Measurements from ENCODE around the gene CHD1L. TPM values are rescaled to one million over a fixed set of nuclear protein-coding genes. Genes with fewer than 3 reads are reported as not detected.

The CHD1L gene
- total and polyA plus RNA-seq, 2 of the 4 experiments (the other 2 are of a cell fraction) = 31.2 to 47.5 TPM

DNA sequence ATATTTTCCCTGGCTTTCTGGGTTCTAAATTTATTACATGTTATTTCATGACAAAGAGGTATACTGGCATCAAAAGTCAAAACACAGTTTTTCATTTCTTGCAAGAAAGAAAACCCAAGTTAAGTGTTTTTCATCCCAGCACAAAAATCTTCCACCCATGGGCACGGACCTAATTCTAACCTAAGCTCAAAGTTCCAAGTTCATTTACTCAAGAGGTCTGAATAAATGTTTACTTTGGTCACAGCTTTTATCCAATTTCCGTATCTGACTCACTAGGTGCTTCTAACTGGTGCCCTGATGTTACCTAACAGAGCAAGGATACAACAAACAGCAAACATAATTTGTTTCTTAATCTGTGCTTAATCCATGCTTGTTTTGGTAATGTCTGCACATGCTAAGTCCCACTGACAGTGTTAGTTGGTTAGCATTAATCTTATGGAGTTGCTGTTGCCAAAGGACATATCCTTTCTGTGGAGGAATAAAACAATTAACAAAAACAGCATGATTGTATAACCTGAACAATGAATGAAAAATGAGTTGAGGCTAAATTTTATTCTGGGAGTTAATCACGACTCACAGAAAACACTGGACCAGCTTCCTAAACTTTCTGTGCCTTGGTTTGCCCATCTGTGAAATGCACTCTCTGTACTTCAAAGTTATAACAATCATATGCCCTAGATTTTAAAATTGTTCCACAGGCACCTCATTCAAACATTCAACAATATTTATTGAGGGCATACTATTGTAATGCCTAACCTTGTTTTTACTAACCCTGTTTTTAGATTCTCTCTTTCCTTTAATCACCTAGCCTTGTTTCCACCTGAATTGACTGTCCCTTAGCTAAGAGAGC, 4.2 kb upstream of the CHD1L start (continued):
- no peak for TF ChIP-seq MAFK (IDR thresholded peaks at IDR 0.05; ENCODE audit: low read depth, low read length)

DNA sequence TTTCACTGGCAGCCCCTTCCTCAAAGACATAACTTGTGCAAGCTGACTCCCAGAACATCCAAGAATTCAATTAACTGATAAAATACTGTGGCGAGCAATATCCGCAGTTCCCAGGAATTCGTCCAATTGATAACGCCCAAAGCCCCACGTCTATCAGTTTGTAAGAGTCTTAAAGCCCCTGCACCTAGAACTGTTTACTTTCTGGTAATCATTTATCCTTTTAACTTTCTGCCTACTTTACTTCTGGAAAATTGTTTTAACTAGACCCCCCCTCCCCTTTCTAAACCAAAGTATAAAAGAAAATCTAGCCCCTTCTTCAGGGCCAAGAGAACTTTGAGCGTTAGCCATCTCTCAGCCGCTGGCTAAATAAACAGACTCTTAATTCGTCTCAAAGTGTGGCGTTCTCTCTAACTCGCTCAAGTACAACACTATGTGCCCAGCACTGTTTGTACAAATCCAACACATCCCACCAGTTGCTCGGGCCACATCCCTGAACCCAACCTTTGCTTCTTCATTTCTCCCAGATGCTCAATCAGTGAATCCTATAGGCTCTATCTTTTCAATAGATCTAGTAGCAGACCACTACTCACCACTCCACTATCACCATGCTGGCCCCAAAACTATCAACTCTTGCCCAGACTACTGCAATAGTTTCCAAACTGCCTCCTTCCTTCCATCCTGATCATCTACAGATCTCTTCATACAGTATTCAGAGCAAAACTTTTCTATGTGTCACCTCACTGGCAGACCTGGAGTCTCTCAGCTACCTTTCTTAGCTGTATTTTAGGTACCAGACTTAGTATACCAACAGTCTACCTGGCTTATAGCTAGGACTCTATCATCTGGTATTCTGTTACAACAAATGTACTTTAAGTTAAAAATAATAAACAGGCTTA, 3.3 kb upstream of the CHD1L start:
- Histone ChIP-seq H3K4ac (ENCODE audit: low read depth, low read length) (no peak overlapping the region), H3K23ac (ENCODE audit: low read depth, low read length) (no peak overlapping the region), H3K4me1 (ENCODE audit: control insufficient read depth, insufficient read depth, low read length) (peaks cover 3% of the 10 kb centered on the region), H3K14ac (replicated peaks; ENCODE audit: low read depth, low read length) (no peak overlapping the region), H4K8ac (ENCODE audit: low read depth in 2 of 2, low read length in 2 of 2) (no peak overlapping the region), H3K27me3 (ENCODE audit: control insufficient read depth, insufficient read depth, low read length) (no peaks in the 10 kb centered on the region), H3K36me3 (ENCODE audit: control insufficient read depth, insufficient read depth, low read length) (no peaks in the 10 kb centered on the region), H2BK20ac (ENCODE audit: low read depth, low read length) (no peak overlapping the region), H2BK120ac (ENCODE audit: low read depth, low read length) (no peak overlapping the region), H3K4me3 (ENCODE audit: insufficient read depth, low read depth, low read length) (no peak overlapping the region), H2AK5ac (ENCODE audit: low read depth, low read length) (no peak overlapping the region), H3K9me3 (ENCODE audit: control insufficient read depth, insufficient read depth, low read length) (no peaks in the 10 kb centered on the region), H4K5ac (ENCODE audit: low read depth, low read length) (no peak overlapping the region), H3K56ac (ENCODE audit: extremely low read depth, insufficient read depth, low read length) (no peak overlapping the region), H3K27ac (ENCODE audit: insufficient read depth, low read length) (no peak overlapping the region), H3K4me2 (ENCODE audit: low read depth, low read length) (no peak overlapping the region), H2AFZ (replicated peaks; ENCODE audit: low read length, poor library complexity) (no peak overlapping the region), H2AK9ac (replicated peaks; ENCODE audit: low read depth, low read length, poor library complexity) (no peak overlapping the region), H3K9ac (ENCODE audit: low read depth, low read length) (no peak overlapping the region), H3K9me1 (ENCODE audit: insufficient read depth, low read length) (no peaks in the 10 kb centered on the region), H4K20me1 (ENCODE audit: insufficient read depth, low read length) (peaks cover 13% of the 10 kb centered on the region), H3K79me1 (ENCODE audit: low read depth in 1 of 2, low read length in 2 of 2) (peaks cover 0 to 5% of the 10 kb centered on the region in 2 experiments; a peak in 1 of 4 replicates), H2BK5ac (ENCODE audit: low read depth, low read length, poor library complexity, severe bottlenecking) (no peak overlapping the region), H3K18ac (ENCODE audit: low read depth, low read length) (no peak overlapping the region), H2BK15ac (ENCODE audit: low read depth, low read length) (no peak overlapping the region), H4K91ac (ENCODE audit: insufficient read depth, low read depth, low read length) (no peak overlapping the region)
- no TSS peak for BruUV-seq (replicated peaks)
- WGBS, 2 experiments (ENCODE audit: extremely low coverage in 2 of 2, insufficient read length in 1 of 2) = 32% methylated on average over 5 of the region's 11 CpGs; no CpG with 5 or more reads in 1 of the 2 experiments
- DNase-seq (no peak), ATAC-seq (ENCODE audit: low read depth) (no peak)
- intact Hi-C loops (cut with micrococcal nuclease) (no loop called here), in situ Hi-C loops (cut with MboI; ENCODE audit: low sequenced_read_pairs) (no loop called here), dilution Hi-C loops (cut with HindIII; ENCODE audit: low sequenced_read_pairs, unreplicated experiment) (no loop called here)
- ChIA-PET POLR2A (ENCODE audit: unreplicated experiment) (no interaction called here), CTCF (interaction anchor here (1.3 kb wide), 1 partner anchor 14 kb away, joined by 3 read pairs; the partner anchor contains the start of gene FMO5)
- TF ChIP-seq MAZ (IDR thresholded peaks at IDR 0.05; ENCODE audit: borderline replicate concordance, low read depth, low read length) (no peak), RFX5 (IDR thresholded peaks at IDR 0.05; ENCODE audit: low read depth, low read length) (no peak), CHD1 (IDR thresholded peaks at IDR 0.05; ENCODE audit: low read depth, low read length) (no peak), NFE2L2 (IDR thresholded peaks at IDR 0.05; ENCODE audit: low read depth, low read length) (no peak), FOS (IDR thresholded peaks at IDR 0.05; ENCODE audit: low read depth, low read length) (no peak), MXI1 (IDR thresholded peaks at IDR 0.05; ENCODE audit: borderline replicate concordance, low read depth, low read length) (no peak), CEBPB (IDR thresholded peaks at IDR 0.05; ENCODE audit: low read depth, low read length) (no peak), RAD21 (IDR thresholded peaks at IDR 0.05; ENCODE audit: low read length) (no peak), BHLHE40 (IDR thresholded peaks at IDR 0.05; ENCODE audit: low read depth, low read length) (no peak), SMC3 (IDR thresholded peaks at IDR 0.05; ENCODE audit: low read depth, low read length) (no peak)
- TF ChIP-seq, protein P1, sequence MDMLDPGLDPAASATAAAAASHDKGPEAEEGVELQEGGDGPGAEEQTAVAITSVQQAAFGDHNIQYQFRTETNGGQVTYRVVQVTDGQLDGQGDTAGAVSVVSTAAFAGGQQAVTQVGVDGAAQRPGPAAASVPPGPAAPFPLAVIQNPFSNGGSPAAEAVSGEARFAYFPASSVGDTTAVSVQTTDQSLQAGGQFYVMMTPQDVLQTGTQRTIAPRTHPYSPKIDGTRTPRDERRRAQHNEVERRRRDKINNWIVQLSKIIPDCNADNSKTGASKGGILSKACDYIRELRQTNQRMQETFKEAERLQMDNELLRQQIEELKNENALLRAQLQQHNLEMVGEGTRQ (IDR thresholded peaks at IDR 0.05; ENCODE audit: low read depth, low read length) = no peak
- TF ChIP-seq, protein P2, sequence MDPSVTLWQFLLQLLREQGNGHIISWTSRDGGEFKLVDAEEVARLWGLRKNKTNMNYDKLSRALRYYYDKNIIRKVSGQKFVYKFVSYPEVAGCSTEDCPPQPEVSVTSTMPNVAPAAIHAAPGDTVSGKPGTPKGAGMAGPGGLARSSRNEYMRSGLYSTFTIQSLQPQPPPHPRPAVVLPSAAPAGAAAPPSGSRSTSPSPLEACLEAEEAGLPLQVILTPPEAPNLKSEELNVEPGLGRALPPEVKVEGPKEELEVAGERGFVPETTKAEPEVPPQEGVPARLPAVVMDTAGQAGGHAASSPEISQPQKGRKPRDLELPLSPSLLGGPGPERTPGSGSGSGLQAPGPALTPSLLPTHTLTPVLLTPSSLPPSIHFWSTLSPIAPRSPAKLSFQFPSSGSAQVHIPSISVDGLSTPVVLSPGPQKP (IDR thresholded peaks at IDR 0.05; ENCODE audit: borderline replicate concordance, low read depth, low read length) = no peak

Data from IMR-90 (cell line).